ENCODE results near the gene SEZ6L2.
"Not testable (repeated sequence)": the region's sequence is repeated elsewhere in the genome, so short reads cannot be mapped to it uniquely, and the experiment has no call there.

SEZ6L2 gene

DNA sequence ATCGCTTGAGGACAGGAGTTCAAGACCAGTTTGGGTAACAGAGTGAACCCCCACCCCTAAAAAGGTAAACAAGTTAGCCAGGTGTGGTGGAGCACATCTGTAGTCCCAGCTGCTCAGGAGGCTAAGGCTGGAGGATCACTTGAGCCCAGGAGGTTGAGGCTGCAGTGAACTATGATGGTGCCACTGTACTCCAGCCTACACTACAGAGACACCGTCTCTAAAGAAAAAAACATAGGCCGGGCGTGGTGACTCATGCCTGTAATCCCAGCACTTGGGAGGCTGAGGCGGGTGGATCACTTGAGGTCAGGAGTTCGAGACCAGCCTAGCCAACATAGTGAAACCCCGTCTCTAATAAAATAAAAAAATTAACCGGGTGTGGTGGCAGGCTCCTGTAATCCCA lies 30.3 kb downstream of the SEZ6L2 start:
- H3K27ac ChIP-seq (ENCODE audit: extremely low read depth, low read depth, low read length); H3K4me1 ChIP-seq (ENCODE audit: control insufficient read depth, insufficient read depth, low read length); H3K36me3 ChIP-seq (ENCODE audit: control insufficient read depth in 2 of 2, insufficient read depth in 1 of 2, low read length in 2 of 2); H3K4me3 ChIP-seq (ENCODE audit: low read depth, low read length); H3K9me3 ChIP-seq (ENCODE audit: control insufficient read depth, insufficient read depth, low read depth, low read length): not testable (repeated sequence)
- ChIA-PET POLR2A (interaction anchor here (1.8 kb wide), 1 partner anchor 8 kb away, joined by 7 read pairs; no protein-coding TSS in a partner anchor), CTCF (interaction anchor here (0.6 to 1.5 kb wide), 2 partner anchors 16 to 53 kb away, joined by 3 read pairs; partner anchors contain the start of gene PAGR1)
- TF ChIP-seq KLF17 (tag by site-specific recombination; IDR thresholded peaks at IDR 0.05) = peak; percentile 37; the same call in 1 of the 2 replicates

DNA sequence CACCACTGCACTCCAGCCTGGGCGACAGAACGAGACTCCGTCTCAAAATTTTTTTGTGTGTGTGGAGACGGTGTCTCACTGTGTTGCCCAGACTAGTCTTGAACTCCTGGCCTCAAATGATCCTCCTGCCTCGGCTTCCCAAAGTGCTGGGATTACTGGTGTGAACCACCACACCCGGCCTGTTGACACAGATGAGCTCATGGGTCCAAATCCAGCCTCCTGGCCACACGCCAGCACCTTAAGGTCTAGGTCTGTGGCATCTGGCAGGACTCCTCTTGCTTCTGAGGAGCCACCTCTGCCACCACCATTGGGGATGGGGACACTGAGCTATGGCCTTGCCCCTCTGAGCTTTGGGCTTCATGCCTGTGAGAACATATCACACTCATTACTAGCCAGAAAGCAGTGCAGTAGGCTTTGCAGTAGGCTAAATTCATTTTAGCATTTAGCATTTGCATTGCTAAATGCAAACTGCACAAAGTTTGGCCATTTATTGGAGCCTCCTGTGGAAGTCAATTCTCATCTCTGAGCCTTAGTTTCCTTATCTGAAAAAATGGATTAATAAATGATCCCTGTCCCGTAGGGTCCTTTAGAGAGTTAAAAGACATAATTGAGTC lies 30.8 kb downstream of the SEZ6L2 start:
- ChIA-PET POLR2A (interaction anchor here (0.6 to 1.8 kb wide), 2 partner anchors 9 to 20 kb away, joined by 3 to 7 read pairs; no protein-coding TSS in a partner anchor), CTCF (interaction anchor here (0.5 to 1.5 kb wide), 4 partner anchors 17 to 53 kb away, joined by 3 to 4 read pairs (median 3); partner anchors contain the start of gene PAGR1)
- no peak overlapping the region for H3K27ac ChIP-seq (ENCODE audit: extremely low read depth, low read depth, low read length)
- no peaks in the 10 kb centered on the region for H3K9me3 ChIP-seq (ENCODE audit: control insufficient read depth, insufficient read depth, low read depth, low read length)
- H3K4me1 ChIP-seq (ENCODE audit: control insufficient read depth, insufficient read depth, low read length) = no peaks in the 10 kb centered on the region
- H3K36me3 ChIP-seq (ENCODE audit: control insufficient read depth in 2 of 2, insufficient read depth in 1 of 2, low read length in 2 of 2) = no peaks in the 10 kb centered on the region
- no peak overlapping the region for H3K4me3 ChIP-seq (ENCODE audit: low read depth, low read length)
- TF ChIP-seq ZNF610 (tag by site-specific recombination; IDR thresholded peaks at IDR 0.05; ENCODE audit: borderline replicate concordance) = no peak
- no peak for TF ChIP-seq SP3 (tag by site-specific recombination; IDR thresholded peaks at IDR 0.05)
- TF ChIP-seq ZNF18 (tag by site-specific recombination; IDR thresholded peaks at IDR 0.05) = peak; percentile 92
- TF ChIP-seq ZNF239 (tag by site-specific recombination; IDR thresholded peaks at IDR 0.05) = no peak
- peak; percentile 82 for TF ChIP-seq ZNF600 (tag by site-specific recombination; IDR thresholded peaks at IDR 0.05)
- no peak for TF ChIP-seq ZNF596 (tag by site-specific recombination; IDR thresholded peaks at IDR 0.05)
- TF ChIP-seq, protein P1, sequence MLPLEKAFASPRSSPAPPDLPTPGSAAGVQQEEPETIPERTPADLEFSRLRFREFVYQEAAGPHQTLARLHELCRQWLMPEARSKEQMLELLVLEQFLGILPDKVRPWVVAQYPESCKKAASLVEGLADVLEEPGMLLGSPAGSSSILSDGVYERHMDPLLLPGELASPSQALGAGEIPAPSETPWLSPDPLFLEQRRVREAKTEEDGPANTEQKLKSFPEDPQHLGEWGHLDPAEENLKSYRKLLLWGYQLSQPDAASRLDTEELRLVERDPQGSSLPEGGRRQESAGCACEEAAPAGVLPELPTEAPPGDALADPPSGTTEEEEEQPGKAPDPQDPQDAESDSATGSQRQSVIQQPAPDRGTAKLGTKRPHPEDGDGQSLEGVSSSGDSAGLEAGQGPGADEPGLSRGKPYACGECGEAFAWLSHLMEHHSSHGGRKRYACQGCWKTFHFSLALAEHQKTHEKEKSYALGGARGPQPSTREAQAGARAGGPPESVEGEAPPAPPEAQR (tag by site-specific recombination; IDR thresholded peaks at IDR 0.05) = no peak
- no peak for TF ChIP-seq PRDM2 (tag by site-specific recombination; IDR thresholded peaks at IDR 0.05; ENCODE audit: borderline replicate concordance)
- no peak for TF ChIP-seq ZNF10 (tag by site-specific recombination; IDR thresholded peaks at IDR 0.05)
- TF ChIP-seq ZNF521 (tag by site-specific recombination; IDR thresholded peaks at IDR 0.05) = no peak
- TF ChIP-seq ZNF707 (tag by site-specific recombination; IDR thresholded peaks at IDR 0.05) = no peak
- TF ChIP-seq ZNF529 (tag by site-specific recombination; IDR thresholded peaks at IDR 0.05; ENCODE audit: insufficient replicate concordance) = no peak
- TF ChIP-seq, protein P2, sequence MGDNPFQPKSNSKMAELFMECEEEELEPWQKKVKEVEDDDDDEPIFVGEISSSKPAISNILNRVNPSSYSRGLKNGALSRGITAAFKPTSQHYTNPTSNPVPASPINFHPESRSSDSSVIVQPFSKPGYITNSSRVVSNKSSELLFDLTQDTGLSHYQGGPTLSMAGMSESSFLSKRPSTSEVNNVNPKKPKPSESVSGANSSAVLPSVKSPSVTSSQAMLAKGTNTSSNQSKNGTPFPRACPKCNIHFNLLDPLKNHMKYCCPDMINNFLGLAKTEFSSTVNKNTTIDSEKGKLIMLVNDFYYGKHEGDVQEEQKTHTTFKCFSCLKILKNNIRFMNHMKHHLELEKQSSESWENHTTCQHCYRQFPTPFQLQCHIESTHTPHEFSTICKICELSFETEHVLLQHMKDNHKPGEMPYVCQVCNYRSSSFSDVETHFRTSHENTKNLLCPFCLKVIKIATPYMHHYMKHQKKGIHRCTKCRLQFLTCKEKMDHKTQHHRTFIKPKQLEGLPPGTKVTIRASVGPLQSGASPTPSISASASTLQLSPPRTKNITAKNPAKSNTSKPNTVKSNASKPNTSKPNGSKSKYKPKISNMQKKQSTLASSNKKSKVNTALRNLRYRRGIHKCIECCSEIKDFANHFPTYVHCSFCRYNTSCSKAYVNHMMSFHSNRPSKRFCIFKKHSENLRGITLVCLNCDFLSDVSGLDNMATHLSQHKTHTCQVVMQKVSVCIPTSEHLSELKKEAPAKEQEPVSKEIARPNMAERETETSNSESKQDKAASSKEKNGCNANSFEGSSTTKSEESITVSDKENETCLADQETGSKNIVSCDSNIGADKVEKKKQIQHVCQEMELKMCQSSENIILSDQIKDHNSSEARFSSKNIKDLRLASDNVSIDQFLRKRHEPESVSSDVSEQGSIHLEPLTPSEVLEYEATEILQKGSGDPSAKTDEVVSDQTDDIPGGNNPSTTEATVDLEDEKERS (tag by site-specific recombination; IDR thresholded peaks at IDR 0.05) = no peak
- TF ChIP-seq ZNF843 (tag by site-specific recombination; IDR thresholded peaks at IDR 0.05) = no peak
- no peak for TF ChIP-seq ZNF404 (tag by site-specific recombination; IDR thresholded peaks at IDR 0.05)
- no peak for TF ChIP-seq ZNF2 (tag by site-specific recombination; IDR thresholded peaks at IDR 0.05)
- TF ChIP-seq ZNF677 (tag by site-specific recombination; IDR thresholded peaks at IDR 0.05) = no peak
- TF ChIP-seq GLIS2 (tag by site-specific recombination; IDR thresholded peaks at IDR 0.05) = no peak
- TF ChIP-seq ZNF391 (tag by site-specific recombination; IDR thresholded peaks at IDR 0.05; ENCODE audit: borderline replicate concordance, low read depth) = no peak
- TF ChIP-seq ZNF571 (tag by site-specific recombination; IDR thresholded peaks at IDR 0.05) = no peak
